Neural progenitor cell (in vitro differentiated cells): ENCODE results near the gene SIX5. TPM values are rescaled to one million over a fixed set of nuclear protein-coding genes. Genes with fewer than 3 reads are reported as not detected.
"Not testable (repeated sequence)": the region's sequence is repeated elsewhere in the genome, so short reads cannot be mapped to it uniquely, and the experiment has no call there.

Source experiments
- DNase-seq: peaks from one replicate; pipeline ENCODE4 v3.0.0-alpha.2; 2016; ENCODE audit warnings: low spot score
- H2AFZ ChIP-seq: fragments of 200-600 bp; sonication (generic); replicated peaks from 2 replicates; pipeline ENCODE4 v1.6.1; 2016; ENCODE audit warnings: antibody characterized with exemption
- H3F3A ChIP-seq: fragments of 200-600 bp; sonication (generic); 2 replicates; pipeline ENCODE4 v1.6.1; 2016; ENCODE audit warnings: antibody characterized with exemption, low read depth
- H3K27ac ChIP-seq: fragments of 200-600 bp; sonication (generic); 2 replicates; pipeline ENCODE4 v1.5.1; 2016; ENCODE audit warnings: mild to moderate bottlenecking
- H3K27me3 ChIP-seq: fragments of 200-600 bp; sonication (generic); 2 replicates; pipeline ENCODE4 v1.6.1; 2016; ENCODE audit warnings: mild to moderate bottlenecking, moderate library complexity
- H3K36me3 ChIP-seq: fragments of 200-600 bp; sonication (generic); 2 replicates; pipeline ENCODE4 v1.5.1; 2016
- H3K4me1 ChIP-seq: fragments of 200-600 bp; sonication (generic); 2 replicates; pipeline ENCODE4 v1.6.1; 2016; ENCODE audit warnings: mixed run types
- H3K4me2 ChIP-seq: fragments of 200-600 bp; sonication (generic); 2 replicates; pipeline ENCODE4 v1.6.1; 2016
- H3K4me3 ChIP-seq: fragments of 200-600 bp; sonication (generic); 2 replicates; pipeline ENCODE4 v1.5.1; 2016
- H3K79me2 ChIP-seq: fragments of 200-600 bp; sonication (generic); 2 replicates; pipeline ENCODE4 v1.6.1; 2016; ENCODE audit warnings: low read depth
- H3K9ac ChIP-seq: fragments of 200-600 bp; sonication (generic); 2 replicates; pipeline ENCODE4 v1.6.1; 2016
- H3K9me3 ChIP-seq: fragments of 200-600 bp; sonication (generic); 2 replicates; pipeline ENCODE4 v1.5.1; 2016; ENCODE audit warnings: low read depth
- H4K20me1 ChIP-seq: fragments of 200-600 bp; sonication (generic); 2 replicates; pipeline ENCODE4 v1.6.1; 2016; ENCODE audit warnings: low read depth
- H3K27ac Mint-ChIP-seq: 3 replicates; pipeline ENCODE4 v1.8.0; 2021; ENCODE audit warnings: mixed read lengths
- H3K27me3 Mint-ChIP-seq: 2 replicates; pipeline ENCODE4 v1.8.0; 2022; ENCODE audit warnings: low read depth, mild to moderate bottlenecking, inconsistent platforms, moderate library complexity, mixed read lengths; ENCODE audit not compliant: insufficient read depth
- H3K36me3 Mint-ChIP-seq: 3 replicates; pipeline ENCODE4 v1.8.0; 2021; ENCODE audit warnings: mixed read lengths
- H3K4me1 Mint-ChIP-seq: 3 replicates; pipeline ENCODE4 v1.8.0; 2021; ENCODE audit warnings: mixed read lengths
- H3K4me3 Mint-ChIP-seq: 3 replicates; pipeline ENCODE4 v1.8.0; 2021; ENCODE audit warnings: mild to moderate bottlenecking, moderate library complexity, mixed read lengths
- H3K9me3 Mint-ChIP-seq: 3 replicates; pipeline ENCODE4 v1.8.0; 2020; ENCODE audit warnings: mixed read lengths
- EZH2 ChIP-seq: fragments of 200-600 bp; sonication (generic); IDR thresholded peaks from 2 replicates; pipeline ENCODE4 v1.6.1; 2017; ENCODE audit warnings: antibody characterized with exemption, mild to moderate bottlenecking, moderate library complexity
- EZH2phosphoT487 ChIP-seq: fragments of 200-600 bp; sonication (generic); IDR thresholded peaks from 2 replicates; pipeline ENCODE4 v1.6.1; 2017; ENCODE audit warnings: antibody characterized with exemption
- total RNA-seq: library from RNA; depleted of rRNA; stranded (reverse); fragments of >200 nt; gene quantifications from 2 replicates; pipeline ENCODE4 v1.2.3, GENCODE V29; 2015; ENCODE audit warnings: low replicate concordance
- TF ChIP-seq, protein P1 (sequence below): fragments of 200-600 bp; sonication (generic); IDR thresholded peaks from 2 replicates; pipeline ENCODE4 v1.5.1; 2017; ENCODE audit warnings: antibody characterized with exemption, mild to moderate bottlenecking

The SIX5 gene
- total RNA-seq, 1 donor from 2014 or later, result 8.1 TPM

DNA sequence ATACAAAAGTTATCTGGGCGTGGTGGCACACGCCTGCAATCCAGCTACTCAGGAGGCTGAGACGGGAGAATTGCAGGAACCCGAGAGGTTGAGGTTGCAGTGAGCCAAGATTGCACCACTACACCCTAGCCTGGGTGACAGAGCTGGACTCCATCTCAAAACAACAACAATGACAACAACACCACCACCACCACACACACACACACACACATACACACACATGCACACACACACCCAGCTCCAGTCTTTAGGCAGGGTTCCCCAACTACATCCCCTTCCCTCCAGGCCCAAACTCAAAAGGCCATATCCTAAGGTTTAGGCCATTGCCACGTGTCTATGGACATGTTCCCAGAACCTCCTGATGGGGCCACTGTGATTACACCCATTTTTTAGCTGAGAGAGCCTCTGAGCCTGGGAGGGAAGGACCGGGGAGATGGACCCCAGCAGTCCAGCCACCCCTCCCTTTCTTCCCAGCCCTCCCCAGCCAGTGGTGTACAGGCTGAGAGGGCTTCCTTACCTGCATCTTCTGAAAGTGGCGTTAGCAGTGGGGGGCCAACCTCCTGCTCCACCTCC lies 32.6 kb upstream of the SIX5 start:
- Histone ChIP-seq H3K9me3 (no peaks in the 10 kb centered on the region), H3K4me3 (no peak overlapping the region), H2AFZ (no peak overlapping the region), H3K79me2 (no peaks in the 10 kb centered on the region), H3F3A (peaks cover 4% of the 10 kb centered on the region), H4K20me1 (no peaks in the 10 kb centered on the region), H3K4me1 (peaks cover 4% of the 10 kb centered on the region), H3K27ac (no peak overlapping the region), H3K9ac (no peak overlapping the region), H3K27me3 (no peaks in the 10 kb centered on the region), H3K4me2 (no peak overlapping the region), H3K36me3 (no peaks in the 10 kb centered on the region)
- H3K4me3 Mint-ChIP-seq, result peak overlapping the region; percentile 21
- no peaks in the 10 kb centered on the region for H3K9me3 Mint-ChIP-seq
- DNase-seq, result no peak
- H3K36me3 Mint-ChIP-seq, result no peaks in the 10 kb centered on the region
- TF ChIP-seq, protein P1, sequence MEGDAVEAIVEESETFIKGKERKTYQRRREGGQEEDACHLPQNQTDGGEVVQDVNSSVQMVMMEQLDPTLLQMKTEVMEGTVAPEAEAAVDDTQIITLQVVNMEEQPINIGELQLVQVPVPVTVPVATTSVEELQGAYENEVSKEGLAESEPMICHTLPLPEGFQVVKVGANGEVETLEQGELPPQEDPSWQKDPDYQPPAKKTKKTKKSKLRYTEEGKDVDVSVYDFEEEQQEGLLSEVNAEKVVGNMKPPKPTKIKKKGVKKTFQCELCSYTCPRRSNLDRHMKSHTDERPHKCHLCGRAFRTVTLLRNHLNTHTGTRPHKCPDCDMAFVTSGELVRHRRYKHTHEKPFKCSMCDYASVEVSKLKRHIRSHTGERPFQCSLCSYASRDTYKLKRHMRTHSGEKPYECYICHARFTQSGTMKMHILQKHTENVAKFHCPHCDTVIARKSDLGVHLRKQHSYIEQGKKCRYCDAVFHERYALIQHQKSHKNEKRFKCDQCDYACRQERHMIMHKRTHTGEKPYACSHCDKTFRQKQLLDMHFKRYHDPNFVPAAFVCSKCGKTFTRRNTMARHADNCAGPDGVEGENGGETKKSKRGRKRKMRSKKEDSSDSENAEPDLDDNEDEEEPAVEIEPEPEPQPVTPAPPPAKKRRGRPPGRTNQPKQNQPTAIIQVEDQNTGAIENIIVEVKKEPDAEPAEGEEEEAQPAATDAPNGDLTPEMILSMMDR, result no peak
- TF ChIP-seq EZH2phosphoT487 (no peak), EZH2 (no peak)
- H3K4me1 Mint-ChIP-seq, result peaks cover 17% of the 10 kb centered on the region
- H3K27me3 Mint-ChIP-seq, result peaks cover 4% of the 10 kb centered on the region
- H3K27ac Mint-ChIP-seq, result no peak overlapping the region

DNA sequence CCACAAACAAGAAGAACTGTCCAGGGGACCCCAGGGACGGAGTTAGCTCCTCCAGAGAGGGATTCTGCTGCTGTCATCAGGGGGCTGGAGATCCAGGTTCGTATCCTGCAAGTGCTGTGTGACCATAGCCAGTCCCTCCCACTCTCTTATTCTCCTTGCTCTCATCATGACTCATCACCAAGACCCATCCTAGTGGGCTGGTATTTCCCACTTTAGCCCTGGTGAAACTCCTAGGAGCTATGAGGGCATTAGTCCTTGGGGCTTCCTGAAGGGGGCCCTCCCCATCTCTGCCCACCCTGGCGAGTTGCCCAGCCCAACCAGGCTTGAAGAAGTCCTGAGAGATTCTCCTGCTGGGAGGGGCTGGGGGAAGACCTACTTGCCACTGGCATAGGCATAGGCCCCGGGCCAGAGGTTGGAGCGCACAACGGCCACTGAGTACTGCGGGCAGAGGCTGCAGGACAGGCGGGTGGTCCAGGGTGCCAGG lies 31.1 kb upstream of the SIX5 start:
- H3K4me3 ChIP-seq, result no peak overlapping the region
- Mint-ChIP-seq H3K36me3 (no peaks in the 10 kb centered on the region), H3K27ac (no peak overlapping the region), H3K27me3 (peaks cover 6% of the 10 kb centered on the region), H3K9me3 (no peaks in the 10 kb centered on the region), H3K4me1 (peaks cover 17% of the 10 kb centered on the region), H3K4me3 (no peak overlapping the region)
- peaks cover 4% of the 10 kb centered on the region for H3F3A ChIP-seq
- H4K20me1 ChIP-seq, result no peaks in the 10 kb centered on the region
- H3K4me1 ChIP-seq, result peaks cover 4% of the 10 kb centered on the region
- no peaks in the 10 kb centered on the region for H3K36me3 ChIP-seq
- H3K4me2 ChIP-seq, result no peak overlapping the region
- H2AFZ ChIP-seq, result no peak overlapping the region
- TF ChIP-seq EZH2phosphoT487 (no peak), EZH2 (no peak)
- TF ChIP-seq, protein P1, result no peak
- H3K79me2 ChIP-seq, result no peaks in the 10 kb centered on the region
- H3K27ac ChIP-seq, result no peak overlapping the region
- no peak for DNase-seq
- H3K27me3 ChIP-seq, result no peaks in the 10 kb centered on the region
- no peak overlapping the region for H3K9ac ChIP-seq
- no peaks in the 10 kb centered on the region for H3K9me3 ChIP-seq

DNA sequence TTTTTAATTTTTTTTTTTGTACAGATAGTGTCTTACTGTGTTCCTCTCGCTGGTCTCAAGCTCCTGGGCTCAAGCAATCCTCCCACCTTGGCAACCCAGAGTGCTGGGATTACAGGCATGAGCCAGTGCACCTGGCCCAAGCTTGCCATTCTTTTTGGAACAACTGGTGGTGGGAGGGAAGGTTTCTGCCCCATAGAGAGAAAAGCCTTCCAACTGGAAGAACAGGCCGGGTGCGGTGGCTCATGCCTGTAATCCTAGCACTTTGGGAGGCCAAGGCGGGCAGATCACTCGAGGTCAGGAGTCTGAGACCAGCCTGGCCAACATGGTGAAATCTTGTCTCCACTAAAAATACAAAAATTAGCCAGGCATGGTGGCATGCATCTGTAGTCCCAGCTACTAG lies 30.5 kb upstream of the SIX5 start:
- not testable (repeated sequence) for H3K27me3 ChIP-seq, H3K9ac ChIP-seq, H3K36me3 ChIP-seq, H3K4me1 ChIP-seq, H3K27ac ChIP-seq, H3K79me2 ChIP-seq, H3K9me3 Mint-ChIP-seq, DNase-seq, H2AFZ ChIP-seq, H3K4me3 ChIP-seq, H3K36me3 Mint-ChIP-seq, H4K20me1 ChIP-seq, H3K9me3 ChIP-seq, H3K4me3 Mint-ChIP-seq, H3K4me2 ChIP-seq, H3K27ac Mint-ChIP-seq, H3F3A ChIP-seq, H3K27me3 Mint-ChIP-seq
- peaks cover 21% of the 10 kb centered on the region for H3K4me1 Mint-ChIP-seq

DNA sequence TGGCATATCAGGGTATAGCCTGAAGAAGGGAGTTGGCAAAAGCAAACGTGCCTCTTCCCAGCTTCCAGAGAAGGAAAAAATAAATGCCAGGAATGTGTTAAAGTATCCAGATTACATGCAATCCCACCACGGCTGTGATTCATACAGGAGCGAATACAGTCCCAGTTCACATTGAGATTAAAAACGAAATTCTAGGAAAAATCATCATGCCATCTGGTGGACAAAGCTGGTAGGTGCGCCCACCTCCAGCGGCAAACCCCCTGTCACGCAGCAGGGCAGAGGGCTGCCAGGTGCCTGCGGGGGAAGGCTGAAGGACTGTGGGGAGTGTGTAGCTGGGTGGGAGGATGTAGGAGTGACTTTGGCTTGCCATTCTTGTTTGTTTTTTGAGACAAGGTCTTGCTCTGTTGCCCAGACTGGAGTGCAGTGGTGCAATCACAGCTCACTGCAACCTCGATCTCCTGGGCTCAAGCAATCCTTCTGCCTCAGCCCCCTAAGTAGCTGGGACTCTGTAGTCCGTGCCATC lies 30.0 kb upstream of the SIX5 start:
- no peaks in the 10 kb centered on the region for H4K20me1 ChIP-seq
- no peak overlapping the region for H3K9ac ChIP-seq
- H3K4me2 ChIP-seq, result no peak overlapping the region
- Mint-ChIP-seq H3K36me3 (no peaks in the 10 kb centered on the region), H3K4me3 (no peak overlapping the region), H3K9me3 (no peaks in the 10 kb centered on the region), H3K27ac (peak overlapping the region; percentile 8), H3K4me1 (peaks cover 22% of the 10 kb centered on the region), H3K27me3 (peaks cover 12% of the 10 kb centered on the region)
- DNase-seq, result peak; percentile 72
- H3K4me1 ChIP-seq, result peaks cover 4% of the 10 kb centered on the region
- no peaks in the 10 kb centered on the region for H3K36me3 ChIP-seq
- H3K27me3 ChIP-seq, result no peaks in the 10 kb centered on the region
- TF ChIP-seq EZH2phosphoT487, result no peak
- TF ChIP-seq, protein P1, result peak; percentile 80
- peaks cover 4% of the 10 kb centered on the region for H3F3A ChIP-seq
- no peak overlapping the region for H3K27ac ChIP-seq
- peak overlapping the region; percentile 15 for H2AFZ ChIP-seq
- no peak overlapping the region for H3K4me3 ChIP-seq
- no peaks in the 10 kb centered on the region for H3K9me3 ChIP-seq
- no peaks in the 10 kb centered on the region for H3K79me2 ChIP-seq
